Stimulated activated CD8-positive, alpha-beta memory T cell treated with anti-CD3 and anti-CD28 coated beads, Interleukin-12 subunit alpha, Interleukin-12 subunit beta, amount 100 ng/mL, for 24 hours (primary cell): ENCODE data around the gene CCSER2.

Source experiments
- DNase-seq: peaks from one replicate; pipeline ENCODE4 v3.0.0-alpha.2; 2020; ENCODE audit errors: extremely low read depth

Gene CCSER2

GRCh38 chr10:84348447-84348846 lies 20.1 kb downstream of the CCSER2 start:
- no peak for DNase-seq

- no peak for DNase-seq
Observed at GRCh38 chr10:84348860-84349259, 20.5 kb downstream of the CCSER2 start.

- peak; percentile 30 for DNase-seq
Observed at GRCh38 chr10:84352251-84352842, 24.0 kb downstream of the CCSER2 start.

- DNase-seq, result no peak
Observed at GRCh38 chr10:84353052-84353803, 24.8 kb downstream of the CCSER2 start.

- no peak for DNase-seq
Observed at GRCh38 chr10:84354623-84355022, 26.2 kb downstream of the CCSER2 start.

- DNase-seq, result no peak
Observed at GRCh38 chr10:84355106-84355505, 26.7 kb downstream of the CCSER2 start.

GRCh38 chr10:84356928-84357327 lies 28.5 kb downstream of the CCSER2 start:
- DNase-seq, result no peak

GRCh38 chr10:84358743-84359142 lies 30.4 kb downstream of the CCSER2 start:
- DNase-seq, result no peak

- DNase-seq, result no peak
Observed at GRCh38 chr10:84360637-84361365, 32.4 kb downstream of the CCSER2 start.

GRCh38 chr10:84365335-84365881 lies 37.0 kb downstream of the CCSER2 start:
- no peak for DNase-seq

GRCh38 chr10:84366041-84366440 lies 37.7 kb downstream of the CCSER2 start:
- no peak for DNase-seq

- no peak for DNase-seq
Observed at GRCh38 chr10:84367256-84367655, 38.9 kb downstream of the CCSER2 start.

GRCh38 chr10:84368828-84369227 lies 40.4 kb downstream of the CCSER2 start:
- no peak for DNase-seq

- no peak for DNase-seq
Observed at GRCh38 chr10:84370283-84370682, 41.9 kb downstream of the CCSER2 start.

- DNase-seq, result no peak
Observed at GRCh38 chr10:84371944-84372343, 43.6 kb downstream of the CCSER2 start.

GRCh38 chr10:84373000-84373399 lies 44.6 kb downstream of the CCSER2 start:
- no peak for DNase-seq

GRCh38 chr10:84374455-84374854 lies 46.1 kb downstream of the CCSER2 start:
- no peak for DNase-seq

- no peak for DNase-seq
Observed at GRCh38 chr10:84375011-84375410, 46.6 kb downstream of the CCSER2 start.

GRCh38 chr10:84375881-84376280 lies 47.5 kb downstream of the CCSER2 start:
- DNase-seq, result no peak

- no peak for DNase-seq
Observed at GRCh38 chr10:84388148-84388547, 59.8 kb downstream of the CCSER2 start.

GRCh38 chr10:84390364-84390763 lies 62.0 kb downstream of the CCSER2 start:
- DNase-seq, result no peak

GRCh38 chr10:84391326-84391725 lies 62.9 kb downstream of the CCSER2 start:
- DNase-seq, result no peak

- no peak for DNase-seq
Observed at GRCh38 chr10:84392181-84392580, 63.8 kb downstream of the CCSER2 start.
